HEK293 (cell line): Measurements from ENCODE around the gene PRM3.

ENCODE experiments used
- GLIS1 ChIP-seq: fragments of 450-650 bp; formaldehyde crosslinking; IDR thresholded peaks from 2 replicates; pipeline ENCODE4 v1.5.1; 2016; ENCODE audit warnings: missing biosample characterization, missing genetic modification characterization
- HOXD13 ChIP-seq: sonication (generic); formaldehyde crosslinking; IDR thresholded peaks from 2 replicates; pipeline ENCODE4 v1.8.0; 2022; ENCODE audit warnings: missing genetic modification reagents, borderline replicate concordance
- KLF1 ChIP-seq: fragments of 450-650 bp; formaldehyde crosslinking; IDR thresholded peaks from 2 replicates; pipeline ENCODE4 v1.5.1; 2016; ENCODE audit warnings: missing biosample characterization, missing genetic modification characterization
- KLF7 ChIP-seq: fragments of 450-650 bp; formaldehyde crosslinking; IDR thresholded peaks from 2 replicates; pipeline ENCODE4 v1.5.1; 2016; ENCODE audit warnings: missing biosample characterization, missing genetic modification characterization, borderline replicate concordance
- SCRT1 ChIP-seq: fragments of 450-650 bp; formaldehyde crosslinking; IDR thresholded peaks from 2 replicates; pipeline ENCODE4 v1.5.1; 2016; ENCODE audit warnings: missing biosample characterization, missing genetic modification characterization, borderline replicate concordance
- ZBTB17 ChIP-seq: fragments of 450-650 bp; formaldehyde crosslinking; IDR thresholded peaks from 2 replicates; pipeline ENCODE4 v1.5.1; 2016; ENCODE audit warnings: missing biosample characterization, missing genetic modification characterization
- ZBTB26 ChIP-seq: fragments of 450-650 bp; formaldehyde crosslinking; optimal IDR thresholded peaks from 2 replicates; pipeline ENCODE3; 2016; ENCODE audit warnings: missing biosample characterization, mild to moderate bottlenecking, missing genetic modification characterization
- ZNF133 ChIP-seq: fragments of 450-650 bp; formaldehyde crosslinking; IDR thresholded peaks from 2 replicates; pipeline ENCODE4 v1.5.1; 2016; ENCODE audit warnings: missing biosample characterization, missing genetic modification characterization
- ZNF155 ChIP-seq: fragments of 450-650 bp; formaldehyde crosslinking; IDR thresholded peaks from 2 replicates; pipeline ENCODE4 v1.5.1; 2016; ENCODE audit warnings: missing biosample characterization, missing genetic modification characterization
- ZNF214 ChIP-seq: fragments of 450-650 bp; formaldehyde crosslinking; IDR thresholded peaks from 2 replicates; pipeline ENCODE4 v1.5.1; 2017; ENCODE audit warnings: missing biosample characterization, mild to moderate bottlenecking, missing genetic modification characterization, borderline replicate concordance
- ZNF366 ChIP-seq: fragments of 450-650 bp; formaldehyde crosslinking; conservative IDR thresholded peaks from 2 replicates; pipeline ENCODE4 v1.5.1; 2016; ENCODE audit warnings: missing biosample characterization, missing genetic modification characterization
- ZNF585B ChIP-seq: fragments of 450-650 bp; formaldehyde crosslinking; IDR thresholded peaks from 2 replicates; pipeline ENCODE4 v1.5.1; 2016; ENCODE audit warnings: missing biosample characterization, missing genetic modification characterization
- TF ChIP-seq, protein P1 (sequence below): fragments of 450-650 bp; formaldehyde crosslinking; IDR thresholded peaks from 2 replicates; pipeline ENCODE4 v1.5.1; 2017; ENCODE audit warnings: missing biosample characterization, missing genetic modification characterization
- TF ChIP-seq, protein P2 (sequence below): fragments of 450-650 bp; formaldehyde crosslinking; IDR thresholded peaks from 2 replicates; pipeline ENCODE4 v1.5.1; 2016; ENCODE audit warnings: missing biosample characterization, missing genetic modification characterization, low read depth
- TF ChIP-seq, protein P3 (sequence below): fragments of 450-650 bp; formaldehyde crosslinking; IDR thresholded peaks from 2 replicates; pipeline ENCODE4 v1.5.1; 2016; ENCODE audit warnings: missing biosample characterization, missing genetic modification characterization
- TF ChIP-seq, protein P4 (sequence below): fragments of 450-650 bp; formaldehyde crosslinking; IDR thresholded peaks from 2 replicates; pipeline ENCODE4 v1.5.1; 2016; ENCODE audit warnings: missing biosample characterization, missing genetic modification characterization, borderline replicate concordance
- TF ChIP-seq, protein P5 (sequence below): fragments of 450-650 bp; formaldehyde crosslinking; IDR thresholded peaks from 2 replicates; pipeline ENCODE4 v1.5.1; 2016; ENCODE audit warnings: missing biosample characterization, missing genetic modification characterization
- TF ChIP-seq, protein P6 (sequence below): fragments of 450-650 bp; formaldehyde crosslinking; IDR thresholded peaks from 2 replicates; pipeline ENCODE4 v1.5.1; 2017; ENCODE audit warnings: missing biosample characterization, missing genetic modification characterization
- TF ChIP-seq, protein P7 (sequence below): fragments of 450-650 bp; formaldehyde crosslinking; IDR thresholded peaks from 2 replicates; pipeline ENCODE4; 2016; ENCODE audit warnings: missing biosample characterization, missing genetic modification characterization

PRM3 gene

GRCh38 chr16:11257131-11257938, 16.1 kb downstream of the PRM3 start (continued):
- TF ChIP-seq, protein P1, sequence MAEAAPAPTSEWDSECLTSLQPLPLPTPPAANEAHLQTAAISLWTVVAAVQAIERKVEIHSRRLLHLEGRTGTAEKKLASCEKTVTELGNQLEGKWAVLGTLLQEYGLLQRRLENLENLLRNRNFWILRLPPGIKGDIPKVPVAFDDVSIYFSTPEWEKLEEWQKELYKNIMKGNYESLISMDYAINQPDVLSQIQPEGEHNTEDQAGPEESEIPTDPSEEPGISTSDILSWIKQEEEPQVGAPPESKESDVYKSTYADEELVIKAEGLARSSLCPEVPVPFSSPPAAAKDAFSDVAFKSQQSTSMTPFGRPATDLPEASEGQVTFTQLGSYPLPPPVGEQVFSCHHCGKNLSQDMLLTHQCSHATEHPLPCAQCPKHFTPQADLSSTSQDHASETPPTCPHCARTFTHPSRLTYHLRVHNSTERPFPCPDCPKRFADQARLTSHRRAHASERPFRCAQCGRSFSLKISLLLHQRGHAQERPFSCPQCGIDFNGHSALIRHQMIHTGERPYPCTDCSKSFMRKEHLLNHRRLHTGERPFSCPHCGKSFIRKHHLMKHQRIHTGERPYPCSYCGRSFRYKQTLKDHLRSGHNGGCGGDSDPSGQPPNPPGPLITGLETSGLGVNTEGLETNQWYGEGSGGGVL, result no peak
- TF ChIP-seq KLF7 (no peak), ZNF585B (tag by site-specific recombination) (no peak), ZNF133 (tag by site-specific recombination) (no peak), KLF1 (tag by site-specific recombination) (no peak), SCRT1 (tag by site-specific recombination) (no peak), ZNF155 (no peak), ZBTB26 (tag by site-specific recombination) (no peak), GLIS1 (tag by site-specific recombination) (no peak), ZBTB17 (peak; percentile 23; the same call in 1 of the 2 replicates), ZNF214 (tag by site-specific recombination) (no peak), HOXD13 (no peak), ZNF366 (tag by site-specific recombination) (0 out of 2 replicates have a peak, but pooled peaks have one; percentile 19)
- TF ChIP-seq, protein P2, sequence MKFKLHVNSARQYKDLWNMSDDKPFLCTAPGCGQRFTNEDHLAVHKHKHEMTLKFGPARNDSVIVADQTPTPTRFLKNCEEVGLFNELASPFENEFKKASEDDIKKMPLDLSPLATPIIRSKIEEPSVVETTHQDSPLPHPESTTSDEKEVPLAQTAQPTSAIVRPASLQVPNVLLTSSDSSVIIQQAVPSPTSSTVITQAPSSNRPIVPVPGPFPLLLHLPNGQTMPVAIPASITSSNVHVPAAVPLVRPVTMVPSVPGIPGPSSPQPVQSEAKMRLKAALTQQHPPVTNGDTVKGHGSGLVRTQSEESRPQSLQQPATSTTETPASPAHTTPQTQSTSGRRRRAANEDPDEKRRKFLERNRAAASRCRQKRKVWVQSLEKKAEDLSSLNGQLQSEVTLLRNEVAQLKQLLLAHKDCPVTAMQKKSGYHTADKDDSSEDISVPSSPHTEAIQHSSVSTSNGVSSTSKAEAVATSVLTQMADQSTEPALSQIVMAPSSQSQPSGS (tag by site-specific recombination), result no peak
- TF ChIP-seq, protein P3, sequence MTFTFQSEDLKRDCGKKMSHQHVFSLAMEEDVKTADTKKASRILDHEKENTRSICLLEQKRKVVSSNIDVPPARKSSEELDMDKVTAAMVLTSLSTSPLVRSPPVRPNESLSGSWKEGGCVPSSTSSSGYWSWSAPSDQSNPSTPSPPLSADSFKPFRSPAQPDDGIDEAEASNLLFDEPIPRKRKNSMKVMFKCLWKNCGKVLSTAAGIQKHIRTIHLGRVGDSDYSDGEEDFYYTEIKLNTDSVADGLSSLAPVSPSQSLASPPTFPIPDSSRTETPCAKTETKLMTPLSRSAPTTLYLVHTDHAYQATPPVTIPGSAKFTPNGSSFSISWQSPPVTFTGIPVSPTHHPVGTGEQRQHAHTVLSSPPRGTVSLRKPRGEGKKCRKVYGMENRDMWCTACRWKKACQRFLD, result no peak
- TF ChIP-seq, protein P4, sequence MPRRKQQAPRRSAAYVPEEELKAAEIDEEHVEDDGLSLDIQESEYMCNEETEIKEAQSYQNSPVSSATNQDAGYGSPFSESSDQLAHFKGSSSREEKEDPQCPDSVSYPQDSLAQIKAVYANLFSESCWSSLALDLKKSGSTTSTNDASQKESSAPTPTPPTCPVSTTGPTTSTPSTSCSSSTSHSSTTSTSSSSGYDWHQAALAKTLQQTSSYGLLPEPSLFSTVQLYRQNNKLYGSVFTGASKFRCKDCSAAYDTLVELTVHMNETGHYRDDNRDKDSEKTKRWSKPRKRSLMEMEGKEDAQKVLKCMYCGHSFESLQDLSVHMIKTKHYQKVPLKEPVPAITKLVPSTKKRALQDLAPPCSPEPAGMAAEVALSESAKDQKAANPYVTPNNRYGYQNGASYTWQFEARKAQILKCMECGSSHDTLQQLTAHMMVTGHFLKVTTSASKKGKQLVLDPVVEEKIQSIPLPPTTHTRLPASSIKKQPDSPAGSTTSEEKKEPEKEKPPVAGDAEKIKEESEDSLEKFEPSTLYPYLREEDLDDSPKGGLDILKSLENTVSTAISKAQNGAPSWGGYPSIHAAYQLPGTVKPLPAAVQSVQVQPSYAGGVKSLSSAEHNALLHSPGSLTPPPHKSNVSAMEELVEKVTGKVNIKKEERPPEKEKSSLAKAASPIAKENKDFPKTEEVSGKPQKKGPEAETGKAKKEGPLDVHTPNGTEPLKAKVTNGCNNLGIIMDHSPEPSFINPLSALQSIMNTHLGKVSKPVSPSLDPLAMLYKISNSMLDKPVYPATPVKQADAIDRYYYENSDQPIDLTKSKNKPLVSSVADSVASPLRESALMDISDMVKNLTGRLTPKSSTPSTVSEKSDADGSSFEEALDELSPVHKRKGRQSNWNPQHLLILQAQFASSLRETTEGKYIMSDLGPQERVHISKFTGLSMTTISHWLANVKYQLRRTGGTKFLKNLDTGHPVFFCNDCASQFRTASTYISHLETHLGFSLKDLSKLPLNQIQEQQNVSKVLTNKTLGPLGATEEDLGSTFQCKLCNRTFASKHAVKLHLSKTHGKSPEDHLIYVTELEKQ (tag by site-specific recombination), result no peak
- TF ChIP-seq, protein P5, sequence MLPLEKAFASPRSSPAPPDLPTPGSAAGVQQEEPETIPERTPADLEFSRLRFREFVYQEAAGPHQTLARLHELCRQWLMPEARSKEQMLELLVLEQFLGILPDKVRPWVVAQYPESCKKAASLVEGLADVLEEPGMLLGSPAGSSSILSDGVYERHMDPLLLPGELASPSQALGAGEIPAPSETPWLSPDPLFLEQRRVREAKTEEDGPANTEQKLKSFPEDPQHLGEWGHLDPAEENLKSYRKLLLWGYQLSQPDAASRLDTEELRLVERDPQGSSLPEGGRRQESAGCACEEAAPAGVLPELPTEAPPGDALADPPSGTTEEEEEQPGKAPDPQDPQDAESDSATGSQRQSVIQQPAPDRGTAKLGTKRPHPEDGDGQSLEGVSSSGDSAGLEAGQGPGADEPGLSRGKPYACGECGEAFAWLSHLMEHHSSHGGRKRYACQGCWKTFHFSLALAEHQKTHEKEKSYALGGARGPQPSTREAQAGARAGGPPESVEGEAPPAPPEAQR, result no peak
- TF ChIP-seq, protein P6, sequence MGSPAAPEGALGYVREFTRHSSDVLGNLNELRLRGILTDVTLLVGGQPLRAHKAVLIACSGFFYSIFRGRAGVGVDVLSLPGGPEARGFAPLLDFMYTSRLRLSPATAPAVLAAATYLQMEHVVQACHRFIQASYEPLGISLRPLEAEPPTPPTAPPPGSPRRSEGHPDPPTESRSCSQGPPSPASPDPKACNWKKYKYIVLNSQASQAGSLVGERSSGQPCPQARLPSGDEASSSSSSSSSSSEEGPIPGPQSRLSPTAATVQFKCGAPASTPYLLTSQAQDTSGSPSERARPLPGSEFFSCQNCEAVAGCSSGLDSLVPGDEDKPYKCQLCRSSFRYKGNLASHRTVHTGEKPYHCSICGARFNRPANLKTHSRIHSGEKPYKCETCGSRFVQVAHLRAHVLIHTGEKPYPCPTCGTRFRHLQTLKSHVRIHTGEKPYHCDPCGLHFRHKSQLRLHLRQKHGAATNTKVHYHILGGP (tag by site-specific recombination), result no peak
- TF ChIP-seq, protein P7, sequence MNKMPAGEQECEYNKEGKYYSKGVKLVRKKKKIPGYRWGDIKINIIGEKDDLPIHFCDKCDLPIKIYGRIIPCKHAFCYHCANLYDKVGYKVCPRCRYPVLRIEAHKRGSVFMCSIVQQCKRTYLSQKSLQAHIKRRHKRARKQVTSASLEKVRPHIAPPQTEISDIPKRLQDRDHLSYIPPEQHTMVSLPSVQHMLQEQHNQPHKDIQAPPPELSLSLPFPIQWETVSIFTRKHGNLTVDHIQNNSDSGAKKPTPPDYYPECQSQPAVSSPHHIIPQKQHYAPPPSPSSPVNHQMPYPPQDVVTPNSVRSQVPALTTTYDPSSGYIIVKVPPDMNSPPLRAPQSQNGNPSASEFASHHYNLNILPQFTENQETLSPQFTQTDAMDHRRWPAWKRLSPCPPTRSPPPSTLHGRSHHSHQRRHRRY (tag by site-specific recombination), result no peak
